ENCODE results near the gene SNHG17. TPM values are rescaled to one million over a fixed set of nuclear protein-coding genes. Genes with fewer than 3 reads are reported as not detected.
"Not testable (repeated sequence)": the region's sequence is repeated elsewhere in the genome, so short reads cannot be mapped to it uniquely, and the experiment has no call there.

SNHG17 gene
- total RNA-seq, 2 experiments from 2014 or later, result 92.3 to 123 TPM

DNA sequence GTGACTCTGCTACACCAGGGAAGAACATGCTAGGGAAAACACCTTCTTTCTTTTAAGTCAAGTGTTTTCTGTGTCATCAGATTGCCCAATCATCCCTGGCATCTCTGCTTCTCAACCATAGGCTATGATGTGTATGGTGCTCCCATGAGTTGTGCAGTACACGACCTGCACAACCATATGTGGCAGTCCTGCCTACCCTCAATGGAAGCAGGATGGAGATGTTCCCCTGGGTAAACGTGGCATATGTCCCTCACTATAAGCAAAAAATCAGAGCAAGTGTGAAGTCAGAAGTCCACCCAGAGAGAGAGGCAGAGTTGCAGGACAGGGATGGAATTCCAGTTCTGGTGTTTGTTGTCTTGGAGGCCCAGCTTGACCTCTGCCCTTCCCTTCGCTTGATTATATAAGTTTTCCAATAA lies 10.3 kb upstream of the SNHG17 start:
- Mint-ChIP-seq H3K36me3 (peaks cover 2% of the 10 kb centered on the region), H3K27ac (no peak overlapping the region), H3K27me3 (peaks cover 11% of the 10 kb centered on the region), H3K9me3 (ENCODE audit: low read depth) (no peaks in the 10 kb centered on the region), H3K4me3 (peak overlapping the region; percentile 43), H3K4me1 (peaks cover 21% of the 10 kb centered on the region)
- CTCF ChIA-PET, result interaction anchor here (0.9 to 7.1 kb wide), 10 partner anchors 8 to 105 kb away, joined by 3 to 125 read pairs (median 8); partner anchors contain the start of genes RALGAPB and SNHG17
- DNase-seq (no peak), ATAC-seq (no peak)

DNA sequence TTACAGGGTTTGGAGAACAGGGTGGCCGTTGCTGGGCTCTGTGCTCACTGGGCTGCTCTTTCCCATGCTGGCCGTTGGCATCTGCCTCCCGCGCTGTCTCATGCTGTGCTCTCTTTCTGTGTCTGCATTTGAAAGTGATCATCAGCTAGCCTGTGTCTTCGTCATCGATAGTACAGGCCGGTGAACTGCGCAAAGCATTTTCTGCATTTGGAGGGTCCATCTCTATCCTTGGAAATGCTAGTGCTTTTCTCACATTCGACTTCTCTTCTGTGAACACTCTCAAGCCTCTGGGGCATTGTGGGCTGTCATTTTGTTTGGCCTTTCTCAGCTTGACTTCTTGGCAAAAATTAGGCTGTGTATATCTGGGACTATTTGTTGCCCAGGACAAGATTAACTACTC lies 6.8 kb upstream of the SNHG17 start:
- no peak overlapping the region for H3K27ac Mint-ChIP-seq
- H3K27me3 Mint-ChIP-seq, result peaks cover 21% of the 10 kb centered on the region
- CTCF ChIA-PET, result interaction anchor here (7.1 kb wide), 1 partner anchor 8 kb away, joined by 125 read pairs; the partner anchor contains the start of gene SNHG17
- peaks cover 2% of the 10 kb centered on the region for H3K36me3 Mint-ChIP-seq
- no peak overlapping the region for H3K4me3 Mint-ChIP-seq
- ATAC-seq, result no peak
- no peak for DNase-seq
- H3K4me1 Mint-ChIP-seq, result peaks cover 8% of the 10 kb centered on the region
- H3K9me3 Mint-ChIP-seq (ENCODE audit: low read depth), result no peaks in the 10 kb centered on the region

- H3K4me3 Mint-ChIP-seq; H3K27ac Mint-ChIP-seq; CTCF ChIA-PET; H3K9me3 Mint-ChIP-seq (ENCODE audit: low read depth); DNase-seq; H3K4me1 Mint-ChIP-seq; ATAC-seq; H3K36me3 Mint-ChIP-seq: not testable (repeated sequence)
- H3K27me3 Mint-ChIP-seq, result peaks cover 21% of the 10 kb centered on the region
Observed at GRCh38 chr20:38441110-38441509, 6.0 kb upstream of the SNHG17 start.

GRCh38 chr20:38437796-38438195 lies 2.7 kb upstream of the SNHG17 start:
- Mint-ChIP-seq H3K27ac (no peak overlapping the region), H3K4me1 (peaks cover 19% of the 10 kb centered on the region), H3K4me3 (no peak overlapping the region), H3K36me3 (peaks cover 20% of the 10 kb centered on the region), H3K27me3 (peaks cover 20% of the 10 kb centered on the region), H3K9me3 (ENCODE audit: low read depth) (no peaks in the 10 kb centered on the region)
- CTCF ChIA-PET, result interaction anchor here (2.0 kb wide), 1 partner anchor 8 kb away, joined by 18 read pairs; no protein-coding TSS in a partner anchor
- ATAC-seq (no peak), DNase-seq (no peak)

DNA sequence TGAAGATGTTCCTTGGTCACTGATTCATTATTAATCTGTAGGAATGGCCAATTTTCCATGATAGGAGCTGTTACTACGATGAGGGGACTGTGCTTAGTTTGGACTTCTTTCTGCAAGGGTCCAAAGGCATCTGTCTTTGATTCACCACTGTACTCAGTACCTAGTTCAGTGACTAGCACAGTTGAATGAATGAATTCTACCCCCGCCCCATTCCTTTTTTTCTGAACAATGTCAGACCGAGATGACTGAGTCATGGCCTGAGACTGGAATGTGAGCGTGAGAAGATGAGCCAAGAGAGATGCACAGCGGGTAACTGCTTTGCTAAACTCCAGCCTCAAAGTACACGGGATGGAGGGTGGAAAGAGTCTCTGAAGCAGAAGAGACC lies 419 bp upstream of the SNHG17 start:
- ATAC-seq (no peak), DNase-seq (no peak)
- peaks cover 11% of the 10 kb centered on the region for H3K27me3 Mint-ChIP-seq
- no peaks in the 10 kb centered on the region for H3K9me3 Mint-ChIP-seq (ENCODE audit: low read depth)
- peak overlapping the region; percentile 97 for H3K4me3 Mint-ChIP-seq
- peak overlapping the region; percentile 91 for H3K27ac Mint-ChIP-seq
- CTCF ChIA-PET, result interaction anchor here (0.8 to 3.1 kb wide), 10 partner anchors 10 to 79 kb away, joined by 3 to 125 read pairs (median 6); partner anchors contain the start of gene RALGAPB
- peaks cover 43% of the 10 kb centered on the region for H3K36me3 Mint-ChIP-seq
- peaks cover 42% of the 10 kb centered on the region for H3K4me1 Mint-ChIP-seq

DNA sequence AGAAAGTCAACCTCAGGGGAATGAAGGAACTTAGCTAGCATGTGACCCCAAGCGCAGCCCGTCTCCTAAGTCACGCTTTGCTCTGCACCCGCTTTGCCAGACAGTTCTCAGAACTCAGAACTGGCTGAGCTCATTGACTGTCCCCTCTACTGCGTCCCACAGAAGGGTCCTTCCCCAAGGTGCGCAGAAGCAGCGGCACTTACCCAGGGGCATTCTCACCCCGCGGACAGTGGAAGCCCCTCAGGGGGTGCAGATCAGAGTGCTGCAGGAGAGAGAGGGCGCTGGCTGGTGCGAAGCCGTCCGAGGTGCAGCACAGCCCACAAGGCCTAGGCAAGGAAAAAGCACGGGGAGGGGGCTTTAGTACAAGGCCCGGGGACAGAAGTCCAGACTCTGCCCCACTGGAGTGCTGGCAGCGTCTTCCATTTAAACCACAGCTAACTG lies 807 bp downstream of the SNHG17 start:
- CTCF ChIA-PET, result interaction anchor here (0.8 to 3.1 kb wide), 10 partner anchors 8 to 85 kb away, joined by 3 to 125 read pairs (median 6); partner anchors contain the start of gene RALGAPB
- peak overlapping the region; percentile 97 for H3K4me3 Mint-ChIP-seq
- H3K4me1 Mint-ChIP-seq, result peaks cover 47% of the 10 kb centered on the region
- ATAC-seq (peak; percentile 28), DNase-seq (peak; percentile 51)
- H3K9me3 Mint-ChIP-seq (ENCODE audit: low read depth), result no peaks in the 10 kb centered on the region
- peaks cover 8% of the 10 kb centered on the region for H3K27me3 Mint-ChIP-seq
- peaks cover 50% of the 10 kb centered on the region for H3K36me3 Mint-ChIP-seq
- peak overlapping the region; percentile 91 for H3K27ac Mint-ChIP-seq

DNA sequence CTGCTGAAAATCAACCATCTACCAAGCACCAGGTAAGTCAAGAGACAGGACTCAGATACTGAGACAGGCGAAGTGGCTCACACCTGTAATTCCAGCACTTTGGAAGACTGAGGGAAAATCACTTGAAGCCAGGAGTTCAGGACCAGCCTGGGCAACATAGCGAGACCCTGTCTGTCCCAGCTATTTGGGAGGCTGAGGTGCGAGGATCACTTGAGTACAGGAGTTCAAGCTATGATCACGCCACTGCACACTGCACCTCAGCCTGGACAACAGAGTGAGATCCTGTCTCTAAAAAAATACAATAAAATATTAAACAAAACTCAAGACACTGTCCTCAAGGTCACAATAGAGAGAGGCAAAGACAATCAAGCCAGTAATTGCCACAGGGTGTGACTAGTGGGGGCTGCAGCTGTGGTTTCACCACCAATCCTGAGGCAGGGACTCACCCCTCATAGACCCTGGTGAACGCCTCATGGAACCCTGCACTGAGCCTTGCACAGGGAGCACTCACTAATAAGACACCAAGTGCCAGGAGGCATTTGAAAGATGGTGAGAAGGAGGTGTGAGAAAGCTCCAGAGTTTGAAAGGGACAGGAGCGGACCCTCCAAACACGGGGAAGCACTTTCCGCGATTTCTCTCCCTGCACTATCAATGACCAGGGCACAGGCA lies 1.7 kb downstream of the SNHG17 start:
- H3K27me3 Mint-ChIP-seq, result peaks cover under 1% of the 10 kb centered on the region
- CTCF ChIA-PET, result interaction anchor here (1.2 to 3.1 kb wide), 8 partner anchors 12 to 86 kb away, joined by 3 to 125 read pairs (median 6); partner anchors contain the start of gene RALGAPB

DNA sequence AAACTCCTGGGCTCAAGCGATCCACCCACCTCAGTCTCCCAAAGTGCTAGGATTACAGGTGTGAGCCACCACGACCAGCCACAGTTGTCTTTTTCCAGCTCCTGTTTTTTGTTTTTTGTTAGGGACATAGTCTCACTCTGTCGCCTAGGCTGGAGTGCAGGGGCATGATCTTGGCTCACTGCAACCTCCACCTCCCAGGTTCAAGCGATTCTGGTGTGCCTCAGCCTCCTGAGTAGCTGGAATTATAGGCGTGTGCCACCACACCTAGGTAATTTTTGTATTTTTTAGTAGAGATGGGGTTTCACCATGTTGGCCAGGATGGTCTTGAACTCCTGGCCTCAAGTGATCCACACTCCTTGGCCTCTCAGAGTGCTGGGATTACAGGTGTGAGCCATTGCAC lies 2.3 kb downstream of the SNHG17 start:
- CTCF ChIA-PET, result interaction anchor here (1.4 to 3.1 kb wide), 4 partner anchors 13 to 40 kb away, joined by 4 to 125 read pairs (median 13); partner anchors contain the start of gene RALGAPB
- Mint-ChIP-seq H3K4me3 (peak overlapping the region; percentile 97), H3K4me1 (peaks cover 60% of the 10 kb centered on the region), H3K27ac (peak overlapping the region; percentile 34), H3K36me3 (peaks cover 64% of the 10 kb centered on the region)
- not testable (repeated sequence) for H3K27me3 Mint-ChIP-seq; ATAC-seq; DNase-seq; H3K9me3 Mint-ChIP-seq (ENCODE audit: low read depth)

More for the DNA sequence above, 1.7 kb downstream of the SNHG17 start:
- Mint-ChIP-seq H3K4me1 (peaks cover 56% of the 10 kb centered on the region), H3K4me3 (peak overlapping the region; percentile 97), H3K27ac (peak overlapping the region; percentile 91), H3K36me3 (peaks cover 59% of the 10 kb centered on the region), H3K9me3 (ENCODE audit: low read depth) (no peaks in the 10 kb centered on the region)
- DNase-seq, result no peak
- ATAC-seq, result no peak

GRCh38 chr20:38432292-38432691 lies 2.8 kb downstream of the SNHG17 start:
- Mint-ChIP-seq H3K9me3 (ENCODE audit: low read depth) (no peaks in the 10 kb centered on the region), H3K27ac (no peak overlapping the region), H3K4me3 (peak overlapping the region; percentile 97), H3K27me3 (no peaks in the 10 kb centered on the region), H3K36me3 (peaks cover 70% of the 10 kb centered on the region), H3K4me1 (peaks cover 63% of the 10 kb centered on the region)
- ATAC-seq (no peak), DNase-seq (no peak)
- CTCF ChIA-PET, result interaction anchor here (1.4 to 1.9 kb wide), 2 partner anchors 14 to 24 kb away, joined by 4 read pairs; no protein-coding TSS in a partner anchor

- peaks cover 72% of the 10 kb centered on the region for H3K4me1 Mint-ChIP-seq
- DNase-seq (no peak), ATAC-seq (no peak)
- H3K27me3 Mint-ChIP-seq, result no peaks in the 10 kb centered on the region
- CTCF ChIA-PET, result no interaction called here
- H3K9me3 Mint-ChIP-seq (ENCODE audit: low read depth), result no peaks in the 10 kb centered on the region
- H3K36me3 Mint-ChIP-seq, result peaks cover 84% of the 10 kb centered on the region
- H3K4me3 Mint-ChIP-seq, result no peak overlapping the region
- no peak overlapping the region for H3K27ac Mint-ChIP-seq
Observed at GRCh38 chr20:38430679-38431325, 4.3 kb downstream of the SNHG17 start.

DNA sequence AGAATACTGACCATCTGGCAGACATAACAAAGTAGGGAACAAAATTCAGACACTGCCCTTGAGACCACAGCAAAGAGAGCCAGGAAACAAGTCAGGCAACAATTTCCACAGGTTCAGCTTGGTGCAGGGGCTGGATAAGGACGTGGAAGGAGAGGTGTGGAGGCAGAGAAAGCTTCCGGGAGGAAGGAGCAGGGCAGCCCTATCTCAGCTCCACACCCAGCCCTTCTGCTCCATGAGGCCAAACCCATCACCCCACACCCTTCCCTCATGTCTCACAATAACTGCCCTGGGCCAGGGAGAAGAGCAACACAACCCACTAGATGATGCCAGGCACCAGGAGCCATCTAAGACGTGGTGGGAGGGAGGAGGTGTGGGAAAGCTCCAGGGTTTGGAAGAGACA lies 5.8 kb downstream of the SNHG17 start:
- Mint-ChIP-seq H3K36me3 (peaks cover 87% of the 10 kb centered on the region), H3K27me3 (no peaks in the 10 kb centered on the region), H3K27ac (no peak overlapping the region), H3K9me3 (ENCODE audit: low read depth) (no peaks in the 10 kb centered on the region), H3K4me3 (no peak overlapping the region), H3K4me1 (peaks cover 69% of the 10 kb centered on the region)
- CTCF ChIA-PET, result no interaction called here
- DNase-seq (no peak), ATAC-seq (no peak)

GRCh38 chr20:38428800-38429199 lies 6.3 kb downstream of the SNHG17 start:
- H3K4me3 Mint-ChIP-seq, result no peak overlapping the region

GRCh38 chr20:38427655-38428023 lies 7.5 kb downstream of the SNHG17 start:
- Mint-ChIP-seq H3K27me3 (no peaks in the 10 kb centered on the region), H3K9me3 (ENCODE audit: low read depth) (no peaks in the 10 kb centered on the region), H3K27ac (no peak overlapping the region), H3K4me3 (no peak overlapping the region), H3K4me1 (peaks cover 54% of the 10 kb centered on the region), H3K36me3 (peaks cover 79% of the 10 kb centered on the region)
- ATAC-seq, result no peak
- CTCF ChIA-PET, result interaction anchor here (3.0 kb wide), 1 partner anchor 18 kb away, joined by 11 read pairs; no protein-coding TSS in a partner anchor
- DNase-seq, result no peak

More at GRCh38 chr20:38428800-38429199, 6.3 kb downstream of the SNHG17 start:
- Mint-ChIP-seq H3K4me1 (peaks cover 66% of the 10 kb centered on the region), H3K36me3 (peaks cover 85% of the 10 kb centered on the region), H3K9me3 (ENCODE audit: low read depth) (no peaks in the 10 kb centered on the region), H3K27me3 (no peaks in the 10 kb centered on the region), H3K27ac (no peak overlapping the region)
- ATAC-seq (no peak), DNase-seq (no peak)
- CTCF ChIA-PET, result no interaction called here
